HepG2 (cell line): ENCODE results near the gene WNT3A. TPM values are rescaled to one million over a fixed set of nuclear protein-coding genes. Genes with fewer than 3 reads are reported as not detected.

ENCODE experiments used
- ATAC-seq: fragments of 200-7000 bp; cut with Tn5 transposase; 3 replicates; pipeline ENCODE4 v1.9.1; 2020; ENCODE audit warnings: mild to moderate bottlenecking, moderate library complexity
- BruUV-seq: library from RNA; stranded (reverse); fragments of 400-500 nt; replicated peaks from 2 replicates; lab custom pipeline; 2021; lab: Mats Ljungman, UMichigan
- CTCF ChIA-PET: fragments of 300-600 bp; formaldehyde crosslinking; extraction: SDS; loops from one replicate; lab custom pipeline; 2021; ENCODE audit warnings: low total read pairs, inconsistent platforms, low intra/inter-chr PET ratio; lab: Yijun Ruan, JAX
- POLR2A ChIA-PET: fragments of 350-600 bp; sonication (Branson Sonifier 250); formaldehyde crosslinking; loops from one replicate; lab custom pipeline; 2020; ENCODE audit warnings: antibody characterized with exemption, inconsistent platforms; lab: Yijun Ruan, JAX
- DNase-seq: peaks from one replicate; pipeline ENCODE4 v3.0.0-alpha.2; 2015; ENCODE audit warnings: low spot score
- FAIRE-seq: peaks from 3 replicates; lab custom pipeline; 2011; peaks lifted over from hg19 to GRCh38; lab: Jason Lieb, UNC
- H2AFZ ChIP-seq: one replicate; pipeline ENCODE4 v1.6.1; 2011; ENCODE audit warnings: low read length, inconsistent platforms
- H3K27ac ChIP-seq: fragments of 300-600 bp; 3 replicates; pipeline ENCODE4 v1.8.0; 2011; ENCODE audit warnings: mixed run types, mild to moderate bottlenecking, mixed read lengths, low read length, inconsistent platforms; ENCODE audit not compliant: insufficient read depth; ENCODE audit errors: extremely low read length
- H3K27me3 ChIP-seq, 2 experiments: fragments of 200-600 bp in 1 of 2; 2 replicates in 1 of 2; 3 replicates in 1 of 2; pipeline versions ENCODE4 v1.6.0 to v1.8.0; 2011; ENCODE audit warnings: low read length in 2 of 2, mild to moderate bottlenecking in 2 of 2, moderate library complexity in 2 of 2, inconsistent platforms in 1 of 2; ENCODE audit not compliant: insufficient read depth in 2 of 2, control insufficient read depth in 1 of 2
- H3K36me3 ChIP-seq, 2 experiments: fragments of 200-600 bp in 1 of 2; replicated peaks in 1 of 2; 2 replicates in 1 of 2; 3 replicates in 1 of 2; pipeline versions ENCODE4 v1.5.1 to v1.8.0; 2011; ENCODE audit warnings: low read length in 2 of 2, inconsistent platforms in 1 of 2; ENCODE audit not compliant: insufficient read depth in 2 of 2, control insufficient read depth in 1 of 2
- H3K4me1 ChIP-seq: 2 replicates; pipeline ENCODE4 v1.5.1; 2012; ENCODE audit warnings: low read length, inconsistent platforms; ENCODE audit not compliant: insufficient read depth
- H3K4me2 ChIP-seq: 2 replicates; pipeline ENCODE4 v1.6.0; 2011; ENCODE audit warnings: low read depth, low read length, inconsistent platforms
- H3K4me3 ChIP-seq, 3 experiments: fragments of 200-600 bp in 1 of 3; sonication (generic), shearing (Covaris generic) in 1 of 3; replicated peaks in 1 of 3; 2 replicates each; pipeline ENCODE4 v1.5.1; 2011 to 2016; ENCODE audit warnings: low read length in 3 of 3, inconsistent platforms in 2 of 3, low read depth in 2 of 3, mild to moderate bottlenecking in 2 of 3, control low read depth in 1 of 3, mixed read lengths in 1 of 3; ENCODE audit not compliant: insufficient read depth in 1 of 3
- H3K79me2 ChIP-seq: one replicate; pipeline ENCODE4 v1.6.1; 2011; ENCODE audit warnings: low read length, inconsistent platforms; ENCODE audit not compliant: insufficient read depth
- H3K9ac ChIP-seq: 2 replicates; pipeline ENCODE4 v1.6.0; 2011; ENCODE audit warnings: mild to moderate bottlenecking, low read depth, low read length, inconsistent platforms; ENCODE audit not compliant: insufficient read depth
- H3K9me3 ChIP-seq: 2 replicates; pipeline ENCODE4 v1.5.1; 2012; ENCODE audit warnings: mild to moderate bottlenecking, low read length
- H4K20me1 ChIP-seq: 2 replicates; pipeline ENCODE4 v1.6.0; 2011; ENCODE audit warnings: inconsistent platforms, mild to moderate bottlenecking, low read length, moderate library complexity; ENCODE audit not compliant: insufficient read depth
- KDM6A ChIP-seq: IDR thresholded peaks from 2 replicates; pipeline ENCODE4 v1.6.1; 2016; ENCODE audit warnings: low read depth
- USF2 ChIP-seq, 2 experiments: sonication (generic) in 1 of 2; formaldehyde crosslinking in 1 of 2; IDR thresholded peaks; 2 replicates each; pipeline versions ENCODE4 v1.5.1 to v1.6.1; 2011 to 2020; ENCODE audit warnings: borderline replicate concordance in 1 of 2, low read depth in 1 of 2, low read length in 1 of 2, mild to moderate bottlenecking in 1 of 2, missing genetic modification reagents in 1 of 2, moderate library complexity in 1 of 2
- ZNF101 ChIP-seq: sonication (generic); formaldehyde crosslinking; IDR thresholded peaks from 2 replicates; pipeline ENCODE4 v1.4.0; 2020; ENCODE audit warnings: mild to moderate bottlenecking, low read depth, missing genetic modification reagents, borderline replicate concordance
- ZNF331 ChIP-seq: sonication (generic); formaldehyde crosslinking; IDR thresholded peaks from 2 replicates; pipeline ENCODE4 v1.4.0; 2020; ENCODE audit warnings: missing genetic modification reagents
- ZNF501 ChIP-seq: sonication (generic); formaldehyde crosslinking; IDR thresholded peaks from 2 replicates; pipeline ENCODE4 v1.5.1; 2020; ENCODE audit warnings: mild to moderate bottlenecking, moderate library complexity, missing genetic modification reagents
- ZNF577 ChIP-seq: sonication (generic); formaldehyde crosslinking; IDR thresholded peaks from 2 replicates; pipeline ENCODE4 v1.4.0; 2020; ENCODE audit warnings: mild to moderate bottlenecking, low read depth, missing genetic modification reagents, borderline replicate concordance
- WGBS: methylation state at CpG from one replicate; pipeline ENCODE4 v1.1.6; 2017; ENCODE audit warnings: low lambda C conversion rate; 5-methylcytosine and 5-hydroxymethylcytosine counted together
- in situ Hi-C: cut with HindIII; loops from 2 replicates; pipeline ENCODE4 v1.10.0; 2017; ENCODE audit warnings: low pct_unique_long_range_greater_than_20kb; ENCODE audit not compliant: extremely low pct_ligation_motif_present
- intact Hi-C: fragments of 100-400 bp; cut with micrococcal nuclease; formaldehyde crosslinking; loops from one replicate; pipeline ENCODE4 v1.10.0; 2022; ENCODE audit not compliant: unreplicated experiment
- polyA plus RNA-seq, 8 experiments: library from polyadenylated mRNA; depleted of rRNA in 3 of 8; stranded (reverse) in 7 of 8; unstranded in 1 of 8; fragments of >200 nt; fragmentation: Illumina TruSeq in 4 of 8; extraction: Trizol in 4 of 8; gene quantifications; 2 replicates each; pipeline versions ENCODE4 v1.2.1 to v1.2.3, GENCODE V29; 2011 to 2016; ENCODE audit warnings: low read depth in 4 of 8, missing spikeins in 1 of 8, mixed read lengths in 1 of 8; ENCODE audit not compliant: insufficient read depth in 1 of 8
- total RNA-seq, 5 experiments: library from RNA; depleted of rRNA; stranded (reverse); fragments of >200 nt; fragmentation: Illumina TruSeq; extraction: Trizol; gene quantifications; 2 replicates each; pipeline ENCODE4 v1.2.3, GENCODE V29; 2016; ENCODE audit warnings: low read depth in 1 of 5
- TF ChIP-seq, protein P1 (sequence below), 2 experiments: IDR thresholded peaks; 2 replicates each; pipeline ENCODE4 v1.6.1; 2011 to 2012; ENCODE audit warnings: low read length in 2 of 2, borderline replicate concordance in 1 of 2, low read depth in 1 of 2, mild to moderate bottlenecking in 1 of 2, moderate library complexity in 1 of 2

Gene WNT3A
- total and polyA plus RNA-seq, 2 of the 13 experiments (the other 11 are each of a cell fraction or from before 2014, with no cell fraction given) = not detected

DNA sequence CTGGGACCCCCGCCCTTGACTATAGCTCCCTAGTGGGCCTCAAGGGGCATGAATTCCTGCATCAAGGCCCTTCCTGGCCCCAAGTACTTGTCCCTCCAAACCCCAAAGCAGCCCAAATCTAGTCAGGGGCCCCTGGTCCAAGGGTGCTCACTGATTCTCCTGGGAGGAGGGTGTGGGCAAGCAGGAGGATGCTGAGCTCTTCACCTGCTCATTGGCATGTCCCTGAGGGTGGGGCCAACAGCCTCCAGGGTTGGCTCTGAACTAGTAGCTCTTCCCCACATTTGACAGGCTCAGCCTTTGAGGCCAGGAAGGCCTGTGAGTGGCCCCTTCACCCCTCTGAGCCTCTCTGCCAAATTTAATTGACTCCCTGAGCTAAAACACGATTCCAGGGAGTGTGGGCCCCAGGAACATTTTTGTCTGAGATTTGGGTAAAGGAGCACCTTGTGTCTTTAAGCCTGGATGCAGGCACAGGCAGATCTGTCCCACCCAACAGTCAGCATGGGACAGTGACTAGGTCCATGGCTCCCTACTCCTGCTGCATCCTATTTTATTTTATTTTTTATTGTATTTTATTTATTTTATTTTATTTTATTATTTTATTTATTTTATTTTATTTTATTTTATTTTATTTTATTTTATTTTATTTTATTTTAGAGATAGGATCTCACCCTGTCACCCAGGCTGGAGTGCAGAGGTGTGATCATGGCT, 48.0 kb upstream of the WNT3A start:
- H3K27ac ChIP-seq = no peak overlapping the region
- no peaks in the 10 kb centered on the region for H3K36me3 ChIP-seq
- H3K4me1 ChIP-seq = no peaks in the 10 kb centered on the region
- no peaks in the 10 kb centered on the region; the same call in 1 of the 2 replicates for H4K20me1 ChIP-seq
- H2AFZ ChIP-seq = no peak overlapping the region
- H3K4me2 ChIP-seq = no peak overlapping the region
- 6% methylated on average over 2 of the region's 2 CpGs for WGBS
- ChIA-PET CTCF (no interaction called here), POLR2A (no interaction called here)
- H3K27me3 ChIP-seq = peaks cover 0 to 12% of the 10 kb centered on the region in 2 experiments; a peak in 1 of 5 replicates
- H3K79me2 ChIP-seq = no peaks in the 10 kb centered on the region
- no peaks in the 10 kb centered on the region for H3K9me3 ChIP-seq
- no peak for DNase-seq
- TF ChIP-seq USF2 (IDR thresholded peaks at IDR 0.05; ENCODE audit: low read depth, low read length) (no peak), USF2 (CRISPR knock-in tag; IDR thresholded peaks at IDR 0.05; ENCODE audit: borderline replicate concordance) (no peak), ZNF577 (no peak), ZNF331 (no peak), ZNF101 (no peak), ZNF501 (no peak), KDM6A (CRISPR knock-in tag) (no peak)
- TF ChIP-seq, protein P1, sequence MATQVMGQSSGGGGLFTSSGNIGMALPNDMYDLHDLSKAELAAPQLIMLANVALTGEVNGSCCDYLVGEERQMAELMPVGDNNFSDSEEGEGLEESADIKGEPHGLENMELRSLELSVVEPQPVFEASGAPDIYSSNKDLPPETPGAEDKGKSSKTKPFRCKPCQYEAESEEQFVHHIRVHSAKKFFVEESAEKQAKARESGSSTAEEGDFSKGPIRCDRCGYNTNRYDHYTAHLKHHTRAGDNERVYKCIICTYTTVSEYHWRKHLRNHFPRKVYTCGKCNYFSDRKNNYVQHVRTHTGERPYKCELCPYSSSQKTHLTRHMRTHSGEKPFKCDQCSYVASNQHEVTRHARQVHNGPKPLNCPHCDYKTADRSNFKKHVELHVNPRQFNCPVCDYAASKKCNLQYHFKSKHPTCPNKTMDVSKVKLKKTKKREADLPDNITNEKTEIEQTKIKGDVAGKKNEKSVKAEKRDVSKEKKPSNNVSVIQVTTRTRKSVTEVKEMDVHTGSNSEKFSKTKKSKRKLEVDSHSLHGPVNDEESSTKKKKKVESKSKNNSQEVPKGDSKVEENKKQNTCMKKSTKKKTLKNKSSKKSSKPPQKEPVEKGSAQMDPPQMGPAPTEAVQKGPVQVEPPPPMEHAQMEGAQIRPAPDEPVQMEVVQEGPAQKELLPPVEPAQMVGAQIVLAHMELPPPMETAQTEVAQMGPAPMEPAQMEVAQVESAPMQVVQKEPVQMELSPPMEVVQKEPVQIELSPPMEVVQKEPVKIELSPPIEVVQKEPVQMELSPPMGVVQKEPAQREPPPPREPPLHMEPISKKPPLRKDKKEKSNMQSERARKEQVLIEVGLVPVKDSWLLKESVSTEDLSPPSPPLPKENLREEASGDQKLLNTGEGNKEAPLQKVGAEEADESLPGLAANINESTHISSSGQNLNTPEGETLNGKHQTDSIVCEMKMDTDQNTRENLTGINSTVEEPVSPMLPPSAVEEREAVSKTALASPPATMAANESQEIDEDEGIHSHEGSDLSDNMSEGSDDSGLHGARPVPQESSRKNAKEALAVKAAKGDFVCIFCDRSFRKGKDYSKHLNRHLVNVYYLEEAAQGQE (IDR thresholded peaks at IDR 0.05; ENCODE audit: borderline replicate concordance in 1 of 2, low read depth in 1 of 2, low read length in 2 of 2) = no peak
- in situ Hi-C loops (loop anchor here (10.0 kb wide), 1 partner anchor 474 kb away; no protein-coding TSS in a partner anchor), intact Hi-C loops (no loop called here)
- no peak for FAIRE-seq
- BruUV-seq = no TSS peak
- H3K4me3 ChIP-seq = no peak overlapping the region
- no peak overlapping the region for H3K9ac ChIP-seq
- no peak for ATAC-seq
